ENCODE data around the gene TGFBR1.

Gene TGFBR1

DNA sequence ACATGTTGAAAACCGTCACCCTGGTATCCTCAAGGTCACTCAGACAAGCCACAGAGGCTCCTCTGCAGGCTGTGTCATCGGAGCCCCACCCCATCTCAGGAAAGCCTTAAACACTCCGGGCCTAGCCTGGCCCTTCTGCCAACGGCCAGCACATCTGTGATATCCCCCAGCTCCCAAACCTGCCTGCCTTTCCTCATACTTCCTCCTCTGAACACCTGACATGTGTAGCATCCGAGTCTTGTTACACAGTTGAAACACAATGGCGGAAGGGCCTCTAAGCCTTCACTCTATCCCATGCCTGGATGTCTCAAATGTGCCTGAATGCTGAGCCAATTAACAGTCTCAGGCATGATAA is 32.9 kb upstream of the TGFBR1 start:
- Mint-ChIP-seq H3K4me1 (peaks cover 58% of the 10 kb centered on the region), H3K27me3 (no peaks in the 10 kb centered on the region), H3K9me3 (peaks cover 0 to 5% of the 10 kb centered on the region in 2 donors), H3K4me3 (no peak overlapping the region), H3K27ac (peak overlapping the region in 1 of 2 donors; percentile 31)
- no peak for DNase-seq
- no peak for ATAC-seq

DNA sequence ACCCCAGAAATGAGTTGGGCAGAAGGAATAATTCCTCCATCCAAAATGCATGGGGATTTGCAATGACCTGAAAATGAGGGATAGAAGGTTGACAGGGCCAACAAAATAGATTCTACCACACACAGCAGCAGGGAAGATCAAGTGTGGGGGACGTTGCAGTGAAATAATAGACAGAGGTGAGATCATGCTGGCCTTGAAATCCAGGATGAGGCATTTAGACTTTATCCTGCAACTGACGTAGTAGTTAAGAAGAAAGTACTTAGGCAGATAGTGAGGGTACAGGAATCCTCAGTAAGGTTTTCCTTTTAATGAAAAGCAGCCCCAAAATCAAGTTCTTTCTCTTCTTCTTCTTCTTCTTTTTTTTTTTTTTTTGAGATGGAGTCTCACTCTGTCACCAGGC is 31.6 kb upstream of the TGFBR1 start:
- H3K9me3 Mint-ChIP-seq, result peaks cover 0 to 5% of the 10 kb centered on the region in 2 donors
- DNase-seq, result no peak
- peaks cover 64% of the 10 kb centered on the region for H3K4me1 Mint-ChIP-seq
- H3K27me3 Mint-ChIP-seq, result no peaks in the 10 kb centered on the region
- no peak overlapping the region for H3K27ac Mint-ChIP-seq
- H3K4me3 Mint-ChIP-seq, result no peak overlapping the region
- no peak for ATAC-seq

DNA sequence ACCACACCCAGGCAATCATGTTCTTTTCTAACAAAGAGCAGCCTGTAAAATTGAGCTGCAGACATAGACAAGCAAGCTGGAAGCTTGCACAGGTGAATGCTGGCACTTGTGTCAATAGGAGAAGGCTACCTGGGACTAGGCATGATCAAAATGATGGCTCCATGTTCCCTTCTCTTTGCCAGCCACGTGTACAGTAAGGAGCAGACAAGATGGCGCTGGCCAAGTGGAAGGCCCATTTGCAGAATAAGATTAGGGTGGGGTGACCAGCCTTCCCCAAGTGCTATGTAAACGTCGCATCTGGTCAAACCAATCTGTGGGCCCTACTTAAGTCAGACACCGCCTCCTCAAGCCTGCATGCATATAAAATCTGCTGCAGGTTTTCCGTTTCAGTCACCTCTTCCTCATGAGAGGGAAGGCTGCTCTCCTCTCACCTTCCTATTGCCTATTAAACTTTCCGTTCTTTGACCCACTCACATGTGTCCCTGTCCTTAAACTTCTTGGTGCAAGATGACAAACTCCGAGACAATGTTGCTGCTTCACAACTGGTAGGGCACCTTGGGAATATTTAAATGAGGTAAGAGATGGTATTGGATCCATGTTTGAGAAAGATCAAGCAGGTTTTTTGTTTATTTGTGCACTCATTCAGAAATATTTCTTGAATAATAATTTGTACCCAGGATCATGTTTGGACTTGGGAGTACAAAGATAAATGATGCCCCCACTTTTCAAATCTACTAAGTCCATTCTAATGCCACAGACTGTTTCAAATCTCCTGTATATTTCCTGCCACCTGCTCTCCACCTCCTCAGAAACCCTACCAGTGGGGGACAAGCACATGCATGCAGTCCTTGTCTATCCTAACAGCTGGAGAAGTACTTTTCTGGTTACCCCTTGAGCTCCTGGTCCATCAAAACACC is 30.7 kb upstream of the TGFBR1 start:
- Mint-ChIP-seq H3K9me3 (peaks cover 0 to under 1% of the 10 kb centered on the region in 2 donors), H3K4me1 (peaks cover 62% of the 10 kb centered on the region), H3K27me3 (no peaks in the 10 kb centered on the region), H3K27ac (no peak overlapping the region), H3K4me3 (no peak overlapping the region)
- no peak for ATAC-seq
- DNase-seq, result no peak

DNA sequence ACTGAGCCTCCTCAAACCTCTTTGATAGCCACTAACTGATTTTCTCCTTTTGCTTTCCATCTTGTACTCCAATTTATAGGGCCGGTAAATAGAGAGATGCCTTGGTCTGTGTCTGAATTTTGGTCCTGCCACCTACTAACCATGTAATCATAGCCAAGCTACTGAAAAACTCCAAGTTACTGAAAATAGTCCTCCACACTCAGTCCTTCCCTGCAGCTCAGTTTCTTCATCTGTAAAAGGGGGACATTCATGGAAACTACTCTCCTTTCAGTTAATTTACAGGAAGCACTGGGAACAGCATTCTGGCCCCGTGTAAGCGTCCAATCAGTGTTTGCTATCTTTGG is 30.0 kb upstream of the TGFBR1 start:
- Mint-ChIP-seq H3K4me3 (no peak overlapping the region), H3K27ac (no peak overlapping the region), H3K27me3 (no peaks in the 10 kb centered on the region), H3K4me1 (peaks cover 61% of the 10 kb centered on the region), H3K9me3 (no peaks in the 10 kb centered on the region)
- ATAC-seq, result no peak
- DNase-seq, result no peak

DNA sequence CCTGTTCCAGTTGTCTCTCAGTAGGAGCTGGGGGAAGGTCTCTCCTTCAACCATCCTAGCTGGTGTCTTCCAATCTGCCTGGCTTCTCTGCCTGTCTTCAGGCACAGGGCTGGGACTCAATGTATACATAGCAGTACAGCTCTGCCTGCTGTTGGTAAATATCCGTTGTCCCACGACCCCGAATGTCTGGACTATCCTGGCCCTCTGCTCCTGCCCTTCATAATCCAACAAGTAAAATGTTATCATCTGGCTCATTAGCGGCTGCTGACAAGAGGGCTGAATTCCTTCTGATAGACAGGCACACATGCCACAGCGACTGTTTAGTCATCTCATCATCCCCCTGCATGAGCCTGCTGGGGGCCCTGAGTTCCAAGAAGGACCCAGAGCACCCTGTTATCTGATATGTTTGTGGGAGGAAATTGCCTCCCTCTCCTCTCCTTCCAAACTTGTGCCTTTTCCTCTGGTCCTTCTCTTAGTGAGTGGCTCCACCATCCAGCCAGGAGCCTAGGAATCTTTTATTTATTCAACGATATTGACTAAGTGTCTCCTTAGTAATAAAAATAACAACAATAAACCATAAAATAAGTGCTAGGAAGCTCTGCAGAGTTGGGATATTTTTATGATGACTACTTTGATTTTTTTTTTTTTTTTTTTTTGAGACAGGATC is 29.5 kb upstream of the TGFBR1 start:
- Mint-ChIP-seq H3K9me3 (no peaks in the 10 kb centered on the region), H3K27me3 (no peaks in the 10 kb centered on the region), H3K4me3 (no peak overlapping the region), H3K27ac (peak overlapping the region in 1 of 2 donors; percentile 49), H3K4me1 (peaks cover 61% of the 10 kb centered on the region)
- no peak for DNase-seq
- no peak for ATAC-seq

DNA sequence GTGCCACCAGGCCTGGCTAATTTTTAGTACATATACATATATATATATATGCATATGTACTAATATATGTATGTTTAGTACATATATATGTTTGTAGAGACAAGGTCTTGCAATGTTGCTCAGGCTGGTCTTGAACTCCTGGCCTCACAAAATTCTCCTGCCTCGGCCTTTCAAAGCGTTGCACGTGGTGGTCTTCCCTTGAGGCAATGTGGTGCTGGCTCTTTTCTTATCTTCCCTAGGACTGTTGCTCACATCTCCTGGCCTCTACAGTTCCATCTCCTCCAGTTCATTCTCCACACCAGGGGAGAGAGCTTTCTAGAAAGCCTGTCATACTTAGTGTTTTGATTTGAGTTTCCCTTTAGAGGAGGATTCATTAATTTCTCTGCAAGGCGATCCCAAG is 28.9 kb upstream of the TGFBR1 start:
- DNase-seq (no peak), ATAC-seq (no peak)
- Mint-ChIP-seq H3K9me3 (no peaks in the 10 kb centered on the region), H3K4me3 (no peak overlapping the region), H3K4me1 (peaks cover 55% of the 10 kb centered on the region), H3K27ac (no peak overlapping the region), H3K27me3 (no peaks in the 10 kb centered on the region)

DNA sequence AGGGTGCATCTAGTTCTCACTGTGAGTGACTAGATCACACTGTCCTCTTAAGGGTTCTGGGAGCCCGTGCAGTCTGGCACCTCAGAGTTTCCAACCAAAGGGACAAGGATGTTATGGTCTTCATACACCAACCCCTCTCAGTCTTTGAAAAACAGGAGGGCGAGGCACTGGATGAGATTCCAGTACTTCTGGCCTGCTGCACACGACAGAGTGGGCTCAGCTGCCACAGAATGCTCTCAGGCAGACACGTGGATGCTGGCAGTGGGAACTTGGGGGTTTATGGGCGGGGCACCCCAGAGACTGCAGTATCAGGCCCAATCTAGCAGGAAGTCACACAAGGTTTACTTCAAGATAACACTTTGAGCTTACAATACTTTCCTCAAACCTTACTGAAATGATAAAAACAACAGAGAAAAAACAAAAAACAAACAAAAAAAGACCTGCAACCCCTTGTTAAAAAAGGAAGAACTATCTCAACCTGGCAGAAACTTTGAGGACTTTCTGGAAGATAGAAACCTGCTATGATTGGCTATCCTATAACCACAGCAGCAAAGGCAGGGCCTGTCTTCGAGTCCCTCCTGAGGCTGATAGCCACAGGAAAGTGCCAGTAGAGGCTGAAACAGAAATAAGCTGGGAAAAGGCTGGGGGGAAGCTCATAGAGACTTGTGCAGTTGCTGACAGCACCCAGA is 28.3 kb upstream of the TGFBR1 start:
- peak overlapping the region; percentile 28 to 44 for H3K4me3 Mint-ChIP-seq
- H3K27me3 Mint-ChIP-seq, result no peaks in the 10 kb centered on the region
- ATAC-seq (peak; percentile 65), DNase-seq (peak in 1 of 2 donors; percentile 16)
- H3K4me1 Mint-ChIP-seq, result peaks cover 49% of the 10 kb centered on the region
- peak overlapping the region; percentile 42 to 53 for H3K27ac Mint-ChIP-seq
- H3K9me3 Mint-ChIP-seq, result no peaks in the 10 kb centered on the region

DNA sequence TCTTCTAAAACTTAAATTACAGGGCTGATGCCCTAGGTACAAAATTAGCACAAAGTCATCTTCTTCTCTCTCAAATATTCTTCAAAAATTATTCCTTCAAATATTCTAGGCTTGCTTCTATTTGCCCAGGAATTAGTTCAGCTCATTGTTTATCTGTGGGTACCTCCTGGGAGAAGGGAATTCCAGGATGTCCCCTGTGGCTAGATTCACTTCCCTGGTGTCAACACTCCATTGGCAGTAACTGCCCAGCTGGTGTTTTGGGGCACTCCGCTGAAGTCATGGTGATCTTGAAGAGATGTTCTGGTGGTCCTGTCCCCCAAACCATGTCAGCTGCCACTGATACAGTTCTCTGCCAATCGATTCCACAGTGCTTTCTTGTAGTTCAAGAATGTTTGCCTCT is 26.2 kb upstream of the TGFBR1 start:
- H3K27ac Mint-ChIP-seq, result no peak overlapping the region
- H3K4me3 Mint-ChIP-seq, result no peak overlapping the region
- no peaks in the 10 kb centered on the region for H3K27me3 Mint-ChIP-seq
- no peaks in the 10 kb centered on the region for H3K9me3 Mint-ChIP-seq
- peaks cover 50% of the 10 kb centered on the region for H3K4me1 Mint-ChIP-seq
- ATAC-seq (no peak), DNase-seq (no peak)

DNA sequence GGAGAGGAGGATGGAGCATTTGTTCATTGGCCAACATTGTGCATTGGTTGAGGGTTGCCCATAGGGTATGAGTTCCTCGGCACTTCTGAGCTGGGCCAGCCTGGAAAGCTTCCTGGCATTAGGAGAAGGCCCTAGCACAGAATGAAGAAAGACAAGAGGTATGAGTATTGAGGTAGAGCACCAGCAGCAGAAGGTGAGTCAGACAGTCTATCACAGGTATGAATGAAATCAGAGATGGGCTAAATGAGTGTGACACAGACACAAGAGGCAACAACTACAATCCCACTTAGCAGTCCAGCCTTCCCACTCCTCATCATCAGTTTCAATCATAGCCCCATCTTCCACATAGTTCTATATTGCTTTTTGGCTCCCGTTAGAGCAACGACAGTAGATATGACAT is 25.4 kb upstream of the TGFBR1 start:
- no peak for DNase-seq
- no peak overlapping the region for H3K27ac Mint-ChIP-seq
- no peaks in the 10 kb centered on the region for H3K9me3 Mint-ChIP-seq
- peaks cover 47% of the 10 kb centered on the region for H3K4me1 Mint-ChIP-seq
- no peaks in the 10 kb centered on the region for H3K27me3 Mint-ChIP-seq
- ATAC-seq, result no peak
- H3K4me3 Mint-ChIP-seq, result no peak overlapping the region

DNA sequence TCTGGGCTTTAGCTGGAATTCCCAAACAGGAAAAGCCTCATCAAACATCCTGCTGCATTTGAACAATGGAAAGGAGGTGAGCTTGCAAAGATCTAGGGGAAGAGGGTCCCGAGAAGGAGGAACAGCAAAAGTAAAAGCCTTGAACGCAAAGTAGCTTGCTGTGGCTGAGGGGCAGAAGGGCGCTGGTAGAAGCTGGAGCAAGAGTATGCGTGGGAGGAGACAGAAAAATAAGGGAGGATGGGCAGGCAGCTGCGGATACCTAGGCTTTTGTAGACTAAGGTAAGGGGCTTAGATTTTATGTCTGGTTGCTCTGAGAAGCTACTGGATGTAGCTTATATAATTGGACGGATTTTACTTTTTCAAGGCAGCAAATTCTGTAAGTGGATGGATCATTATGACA is 21.9 kb upstream of the TGFBR1 start:
- Mint-ChIP-seq H3K27ac (no peak overlapping the region), H3K4me1 (peaks cover 38% of the 10 kb centered on the region), H3K9me3 (no peaks in the 10 kb centered on the region), H3K27me3 (no peaks in the 10 kb centered on the region), H3K4me3 (no peak overlapping the region)
- no peak for ATAC-seq
- DNase-seq, result no peak

DNA sequence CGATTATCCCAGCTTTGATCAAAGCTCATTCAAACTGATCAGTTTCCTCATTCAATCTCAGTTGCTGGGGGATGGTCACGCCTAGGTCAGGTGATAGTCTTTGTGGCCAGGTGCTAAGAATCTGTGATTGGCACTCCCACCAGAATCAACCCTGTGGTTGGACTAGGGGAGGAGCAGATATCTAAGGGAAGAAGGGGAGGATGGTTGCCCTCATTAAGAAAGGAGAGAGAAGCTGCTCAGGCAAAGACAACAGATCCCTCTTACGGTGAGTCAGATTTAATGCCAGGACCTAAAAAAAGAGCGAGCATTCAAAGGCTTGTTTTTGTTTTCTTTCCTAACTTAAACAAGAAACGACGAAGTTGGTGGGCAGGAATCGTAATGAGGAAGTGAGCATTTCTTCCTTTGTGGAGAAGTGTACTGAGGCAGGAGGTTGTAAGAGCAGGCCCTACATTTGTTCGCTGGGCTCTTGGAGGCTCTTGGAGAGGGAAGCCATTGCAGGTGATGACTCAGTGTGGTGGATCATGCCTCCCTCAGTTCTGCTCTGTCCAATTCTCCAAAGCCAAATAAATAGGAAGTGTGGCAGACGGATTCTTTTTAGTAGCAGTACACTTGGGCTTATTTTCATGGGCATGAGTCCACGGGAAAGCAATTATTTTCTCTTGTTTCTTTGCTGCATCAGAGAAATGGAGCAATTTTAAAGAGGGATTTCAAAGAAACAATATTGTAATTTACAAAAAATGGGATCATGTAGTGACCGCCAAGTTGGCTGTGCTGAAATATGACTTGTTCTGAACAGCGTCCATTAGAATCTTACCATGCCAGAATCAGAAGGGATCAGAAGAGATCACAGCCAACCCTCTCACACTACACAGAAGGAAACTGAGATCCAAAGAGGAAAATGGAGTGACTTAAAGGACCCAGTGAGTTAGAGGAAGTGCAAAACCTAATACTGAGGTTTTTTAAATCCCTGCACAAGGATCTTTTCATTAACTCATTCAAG is 18.7 kb upstream of the TGFBR1 start:
- ATAC-seq (no peak), DNase-seq (no peak)
- Mint-ChIP-seq H3K4me1 (peaks cover 33% of the 10 kb centered on the region), H3K27me3 (no peaks in the 10 kb centered on the region), H3K9me3 (no peaks in the 10 kb centered on the region), H3K4me3 (no peak overlapping the region), H3K27ac (no peak overlapping the region)

DNA sequence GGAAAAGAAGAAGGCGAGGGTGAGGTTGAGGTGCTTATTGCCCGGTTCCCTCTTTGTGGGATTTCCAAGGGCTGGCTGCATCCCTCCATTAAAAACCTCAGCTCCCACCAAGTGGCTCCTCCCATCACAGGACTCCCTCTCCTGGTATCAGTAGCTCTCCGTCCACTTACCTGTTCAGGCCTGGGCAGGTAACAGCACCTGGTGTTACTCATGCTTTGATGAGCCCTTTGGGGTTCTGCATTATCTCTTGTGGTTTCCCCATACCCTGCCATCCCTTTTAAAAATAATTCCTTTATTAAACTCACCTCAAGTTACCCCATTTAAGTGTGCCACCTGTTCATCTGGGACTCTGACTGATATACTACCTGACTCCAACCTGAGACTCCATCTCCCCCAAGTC is 17.5 kb upstream of the TGFBR1 start:
- no peak overlapping the region for H3K27ac Mint-ChIP-seq
- no peak for DNase-seq

DNA sequence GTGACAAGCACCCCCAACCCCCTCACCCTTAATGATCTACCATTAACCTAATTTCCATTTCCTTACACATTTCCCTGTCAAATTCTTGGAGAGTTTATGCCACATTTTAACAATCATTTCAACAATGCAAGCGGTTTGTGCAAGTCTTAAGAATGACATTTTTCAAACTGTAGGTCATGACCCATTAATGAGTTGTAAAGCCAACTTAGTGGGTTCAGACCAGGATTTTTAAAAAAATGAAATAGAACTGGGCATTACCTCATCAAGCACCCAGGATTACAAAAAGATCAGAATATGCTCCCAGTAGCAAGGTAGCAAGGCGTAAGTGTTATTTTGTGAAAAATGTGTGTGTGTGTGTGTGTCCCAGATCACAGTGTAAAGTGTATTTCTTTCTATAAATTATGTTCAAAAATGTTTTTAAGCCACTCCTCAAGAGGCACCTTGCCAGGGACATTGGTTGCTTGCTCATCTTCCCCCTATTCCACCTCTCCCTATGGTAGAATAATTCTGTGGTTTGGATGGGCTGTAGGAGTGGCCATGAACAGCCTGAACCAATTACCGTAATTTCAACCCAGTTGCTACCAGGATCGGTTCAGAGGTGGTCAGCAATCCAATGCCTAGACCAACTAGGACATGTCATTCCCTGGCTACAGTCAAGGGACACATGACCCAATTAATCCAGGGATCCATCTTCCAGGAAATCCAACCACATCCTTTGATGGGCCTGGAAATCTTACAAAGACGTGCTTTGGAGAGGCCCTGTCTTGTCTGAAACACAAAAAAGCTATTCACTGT is 14.4 kb upstream of the TGFBR1 start:
- ATAC-seq (no peak), DNase-seq (no peak)
- no peak overlapping the region for H3K27ac Mint-ChIP-seq
- no peaks in the 10 kb centered on the region for H3K27me3 Mint-ChIP-seq
- H3K4me1 Mint-ChIP-seq, result peaks cover 50% of the 10 kb centered on the region
- no peaks in the 10 kb centered on the region for H3K9me3 Mint-ChIP-seq
- no peak overlapping the region for H3K4me3 Mint-ChIP-seq

More for the DNA sequence above, 17.5 kb upstream of the TGFBR1 start:
- Mint-ChIP-seq H3K4me3 (no peak overlapping the region), H3K9me3 (no peaks in the 10 kb centered on the region), H3K4me1 (peaks cover 44% of the 10 kb centered on the region), H3K27me3 (no peaks in the 10 kb centered on the region)
- no peak for ATAC-seq

DNA sequence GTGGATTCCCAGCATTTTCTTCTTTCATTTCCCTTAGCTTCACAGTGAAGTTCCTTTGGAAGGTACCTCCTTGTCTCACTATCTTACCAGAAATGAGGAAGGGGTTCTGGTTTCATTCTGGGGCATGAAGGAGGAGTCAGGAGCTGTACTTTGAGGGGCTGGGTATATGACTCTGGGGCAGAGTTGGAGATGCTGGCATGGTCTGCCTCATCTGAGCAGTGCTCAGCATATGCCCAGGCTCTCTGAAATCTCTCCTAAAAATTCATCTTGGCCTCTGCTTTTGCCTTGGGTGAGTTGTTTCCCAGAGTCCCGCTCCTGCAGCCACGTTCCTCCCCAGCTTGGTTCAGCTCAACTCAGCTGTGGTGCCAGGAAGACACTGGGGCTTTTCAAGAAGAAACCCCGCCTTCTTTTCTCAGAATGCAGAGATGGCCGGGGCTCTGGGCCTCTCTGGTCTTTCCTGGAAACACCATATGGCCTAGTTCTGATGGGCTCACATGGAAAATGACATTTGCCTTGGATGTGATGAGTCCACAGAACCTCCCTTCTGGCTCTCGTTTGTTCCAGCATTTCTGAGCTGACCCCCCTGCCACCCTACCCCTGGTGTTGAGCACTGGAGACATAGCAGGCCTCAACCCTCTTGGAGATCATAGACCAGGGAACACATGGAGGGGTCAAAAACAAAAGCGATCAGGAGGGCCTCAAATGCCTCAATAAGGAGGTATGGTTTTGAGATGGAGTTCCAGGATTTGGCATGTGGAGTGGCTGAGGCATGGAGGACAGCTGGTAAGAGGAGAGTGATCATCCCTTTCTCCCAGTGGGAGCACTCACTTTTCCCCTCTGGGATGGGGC is 12.0 kb upstream of the TGFBR1 start:
- Mint-ChIP-seq H3K27me3 (no peaks in the 10 kb centered on the region), H3K27ac (peak overlapping the region; percentile 93 to 96), H3K4me1 (peaks cover 40% of the 10 kb centered on the region), H3K4me3 (peak overlapping the region; percentile 73 to 76), H3K9me3 (no peaks in the 10 kb centered on the region)
- peak; percentile 51 to 72 for DNase-seq
- ATAC-seq, result peak; percentile 94
